Stimulated activated CD8-positive, alpha-beta memory T cell treated with anti-CD3 and anti-CD28 coated beads, Interleukin-7, amount 100 ng/mL, for 48 hours (primary cell): Measurements from ENCODE around the gene ZNF219.
A peak's percentile ranks its signal among the peaks of the same experiment; 100 is the strongest.

Experiments used
- DNase-seq, 2 donors: peaks; one replicate each; pipeline ENCODE4 v3.0.0-alpha.2; 2020; ENCODE audit warnings: low read depth in 1 of 2; ENCODE audit errors: extremely low read depth in 1 of 2

ZNF219 gene

GRCh38 chr14:21088687-21089086 lies 9.8 kb downstream of the ZNF219 start:
- DNase-seq: no peak

- no peak for DNase-seq
These were observed 11.0 kb downstream of the ZNF219 start for GRCh38 chr14:21087294-21088091.

GRCh38 chr14:21086908-21087293 lies 11.6 kb downstream of the ZNF219 start:
- no peak for DNase-seq

GRCh38 chr14:21084998-21085853 lies 13.2 kb downstream of the ZNF219 start:
- no peak for DNase-seq

- no peak for DNase-seq
These were observed 14.1 kb downstream of the ZNF219 start for GRCh38 chr14:21084396-21084795.

GRCh38 chr14:21083565-21084325 lies 14.7 kb downstream of the ZNF219 start:
- no peak for DNase-seq

GRCh38 chr14:21081521-21082142 lies 16.8 kb downstream of the ZNF219 start:
- no peak for DNase-seq

- DNase-seq: no peak
These were observed 19.7 kb downstream of the ZNF219 start for GRCh38 chr14:21078726-21079125.

GRCh38 chr14:21078287-21078686 lies 20.2 kb downstream of the ZNF219 start:
- DNase-seq: no peak

- no peak for DNase-seq
These were observed 20.8 kb downstream of the ZNF219 start for GRCh38 chr14:21077672-21078071.

GRCh38 chr14:21075719-21076437 lies 22.6 kb downstream of the ZNF219 start:
- DNase-seq: no peak

- no peak for DNase-seq
These were observed 23.8 kb downstream of the ZNF219 start for GRCh38 chr14:21074398-21075272.

- no peak for DNase-seq
These were observed 24.5 kb downstream of the ZNF219 start for GRCh38 chr14:21073921-21074320.

GRCh38 chr14:21072781-21073339 lies 25.6 kb downstream of the ZNF219 start:
- no peak for DNase-seq

GRCh38 chr14:21072031-21072473 lies 26.4 kb downstream of the ZNF219 start:
- DNase-seq: no peak

- peak in 1 of 2 donors; percentile 16 for DNase-seq
These were observed 27.0 kb downstream of the ZNF219 start for GRCh38 chr14:21071225-21072030.

GRCh38 chr14:21070610-21071224 lies 27.7 kb downstream of the ZNF219 start:
- DNase-seq: no peak
